ENCODE results near the gene CYBA. TPM values are rescaled to one million over a fixed set of nuclear protein-coding genes. Genes with fewer than 3 reads are reported as not detected.

The CYBA gene
- polyA plus RNA-seq, 1 donor (not counting 4 experiments of a cell fraction or from before 2014, with no cell fraction given), result 4.4 TPM

- Histone ChIP-seq H3K36me3 (ENCODE audit: control insufficient read depth in 2 of 2, extremely low read depth in 1 of 2, insufficient read depth in 2 of 2, low read length in 2 of 2) (no peaks in the 10 kb centered on the region), H3K9me3 (ENCODE audit: control insufficient read depth, low read depth, low read length) (no peaks in the 10 kb centered on the region), H3K4me3 (ENCODE audit: control insufficient read depth in 2 of 3, extremely low read depth in 1 of 3, insufficient read depth in 2 of 3, low read depth in 1 of 3, low read length in 3 of 3) (no peak overlapping the region), H4K20me1 (ENCODE audit: control insufficient read depth, extremely low read depth, insufficient read depth, low read length) (peaks cover 10% of the 10 kb centered on the region), H3K9ac (ENCODE audit: control insufficient read depth, extremely low read depth, insufficient read depth, low read length) (no peak overlapping the region), H3K9me1 (ENCODE audit: control insufficient read depth, extremely low read depth, insufficient read depth, low read length) (peaks cover 2% of the 10 kb centered on the region), H3K79me2 (ENCODE audit: control insufficient read depth, insufficient read depth, low read length) (no peaks in the 10 kb centered on the region), H3K4me1 (ENCODE audit: control insufficient read depth, extremely low read depth, insufficient read depth, low read length) (peaks cover 6% of the 10 kb centered on the region), H3K27ac (ENCODE audit: control insufficient read depth, insufficient read depth, low read length) (no peak overlapping the region), H3K4me2 (ENCODE audit: control insufficient read depth, extremely low read depth, insufficient read depth, low read depth, low read length) (no peak overlapping the region), H3K27me3 (ENCODE audit: control insufficient read depth, extremely low read depth, insufficient read depth, low read length) (peaks cover 22% of the 10 kb centered on the region), H2AFZ (ENCODE audit: control insufficient read depth, low read length) (no peak overlapping the region)
- dilution Hi-C loops (cut with MboI; ENCODE audit: extremely low pct_ligation_motif_present, low sequenced_read_pairs), result no loop called here
- FAIRE-seq (no peak), DNase-seq (ENCODE audit: low read depth, low spot score) (no peak)
- no peak for TF ChIP-seq EZH2 (IDR thresholded peaks at IDR 0.05; ENCODE audit: low read length)
- no peak for TF ChIP-seq CTCF (optimal IDR thresholded peaks at IDR 0.05 in 1 of 3, IDR thresholded peaks at IDR 0.05 in 1 of 3, conservative IDR thresholded peaks at IDR 0.05 in 1 of 3; ENCODE audit: extremely low read depth in 1 of 3, insufficient read depth in 2 of 3, low read length in 3 of 3)
Measured at GRCh38 chr16:88645455-88645854, 5.4 kb downstream of the CYBA start.

GRCh38 chr16:88643644-88643932 lies 7.3 kb downstream of the CYBA start:
- Histone ChIP-seq H3K9me1 (ENCODE audit: control insufficient read depth, extremely low read depth, insufficient read depth, low read length) (peaks cover 2% of the 10 kb centered on the region), H3K27me3 (ENCODE audit: control insufficient read depth, extremely low read depth, insufficient read depth, low read length) (peaks cover 41% of the 10 kb centered on the region), H3K4me1 (ENCODE audit: control insufficient read depth, extremely low read depth, insufficient read depth, low read length) (peaks cover 6% of the 10 kb centered on the region), H3K9ac (ENCODE audit: control insufficient read depth, extremely low read depth, insufficient read depth, low read length) (no peak overlapping the region), H2AFZ (ENCODE audit: control insufficient read depth, low read length) (no peak overlapping the region), H3K4me3 (ENCODE audit: control insufficient read depth in 2 of 3, extremely low read depth in 1 of 3, insufficient read depth in 2 of 3, low read depth in 1 of 3, low read length in 3 of 3) (no peak overlapping the region), H3K9me3 (ENCODE audit: control insufficient read depth, low read depth, low read length) (no peaks in the 10 kb centered on the region), H3K79me2 (ENCODE audit: control insufficient read depth, insufficient read depth, low read length) (no peaks in the 10 kb centered on the region), H3K36me3 (ENCODE audit: control insufficient read depth in 2 of 2, extremely low read depth in 1 of 2, insufficient read depth in 2 of 2, low read length in 2 of 2) (no peaks in the 10 kb centered on the region), H4K20me1 (ENCODE audit: control insufficient read depth, extremely low read depth, insufficient read depth, low read length) (peaks cover 8% of the 10 kb centered on the region), H3K4me2 (ENCODE audit: control insufficient read depth, extremely low read depth, insufficient read depth, low read depth, low read length) (no peak overlapping the region), H3K27ac (ENCODE audit: control insufficient read depth, insufficient read depth, low read length) (no peak overlapping the region)
- FAIRE-seq (no peak), DNase-seq (ENCODE audit: low read depth, low spot score) (no peak)
- TF ChIP-seq EZH2 (IDR thresholded peaks at IDR 0.05; ENCODE audit: low read length) (no peak), CTCF (optimal IDR thresholded peaks at IDR 0.05 in 1 of 3, IDR thresholded peaks at IDR 0.05 in 1 of 3, conservative IDR thresholded peaks at IDR 0.05 in 1 of 3; ENCODE audit: extremely low read depth in 1 of 3, insufficient read depth in 2 of 3, low read length in 3 of 3) (no peak)
- dilution Hi-C loops (cut with MboI; ENCODE audit: extremely low pct_ligation_motif_present, low sequenced_read_pairs), result no loop called here
